HG02623 (cell line): ENCODE results near the gene ZNF552.
A peak's percentile ranks its signal among the peaks of the same experiment; 100 is the strongest.
"Not testable (repeated sequence)": the region's sequence is repeated elsewhere in the genome, so short reads cannot be mapped to it uniquely, and the experiment has no call there.

Experiments used
- ATAC-seq: cut with Tn5 transposase; IDR thresholded peaks from one replicate; pipeline ENCODE4 v1.9.1; 2021; ENCODE audit warnings: moderate library complexity; ENCODE audit not compliant: unreplicated experiment

ZNF552 gene

DNA sequence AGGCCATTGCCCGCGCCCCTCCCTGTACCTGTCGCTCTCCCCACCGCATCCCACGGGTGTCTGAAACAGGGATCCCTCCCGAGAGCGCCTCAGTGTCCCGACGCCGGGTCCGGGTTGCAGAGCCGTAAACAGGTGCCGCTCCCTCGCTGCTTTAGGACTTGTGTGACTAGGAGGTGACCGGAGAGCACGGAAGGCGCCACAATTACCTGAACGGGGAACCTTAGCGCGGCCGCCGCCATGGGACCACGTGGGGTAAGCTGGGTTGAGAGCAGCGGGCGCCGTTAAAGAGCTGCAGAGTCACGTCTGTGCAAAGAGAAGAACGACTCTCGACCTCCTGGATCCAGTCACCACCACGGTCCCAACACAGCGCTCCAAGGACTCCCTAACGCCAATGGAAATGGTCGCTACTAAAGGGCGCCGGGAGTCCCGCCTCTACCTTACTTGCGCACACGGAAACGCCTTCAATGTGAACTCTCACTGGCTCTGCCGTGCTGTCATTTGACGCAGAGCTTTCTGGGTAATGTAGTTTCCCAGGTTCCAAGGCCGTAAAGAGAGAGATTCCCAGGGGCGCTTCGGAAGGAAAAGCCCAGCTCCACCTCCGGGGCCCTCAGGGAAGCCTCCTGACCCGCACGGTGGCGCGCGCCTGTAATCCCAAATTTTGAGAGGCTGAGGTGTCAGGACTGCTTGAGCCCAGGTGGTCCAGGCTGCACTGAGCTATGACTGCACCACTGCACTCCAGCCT lies at the start of gene ZNF552:
Gene ZNF552, minus strand, starts transcription at position 409 of the 742 bp plus-strand sequence. Its CDS starts 170 bp downstream, at position 239.
- peak; percentile 66 for ATAC-seq

DNA sequence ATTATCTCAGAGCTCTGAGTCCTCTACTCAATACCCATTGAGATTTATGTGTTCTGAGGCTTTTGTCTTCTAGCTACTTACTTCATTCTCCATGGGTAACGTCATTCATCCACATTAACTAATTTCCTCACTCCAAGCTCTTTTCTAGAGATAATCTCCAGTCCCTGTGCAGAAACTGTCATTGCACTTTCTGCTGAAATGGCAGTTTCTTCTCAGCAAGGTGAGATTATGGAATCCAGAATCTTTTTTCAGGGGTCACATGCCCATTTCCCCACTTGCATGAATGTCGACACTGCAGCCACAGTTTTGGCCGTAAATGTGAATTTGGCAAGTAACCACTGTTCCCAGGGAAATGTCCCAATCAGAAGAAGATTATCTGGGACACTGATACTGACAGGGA lies 47.6 kb upstream of the ZNF552 start:
- not testable (repeated sequence) for ATAC-seq

DNA sequence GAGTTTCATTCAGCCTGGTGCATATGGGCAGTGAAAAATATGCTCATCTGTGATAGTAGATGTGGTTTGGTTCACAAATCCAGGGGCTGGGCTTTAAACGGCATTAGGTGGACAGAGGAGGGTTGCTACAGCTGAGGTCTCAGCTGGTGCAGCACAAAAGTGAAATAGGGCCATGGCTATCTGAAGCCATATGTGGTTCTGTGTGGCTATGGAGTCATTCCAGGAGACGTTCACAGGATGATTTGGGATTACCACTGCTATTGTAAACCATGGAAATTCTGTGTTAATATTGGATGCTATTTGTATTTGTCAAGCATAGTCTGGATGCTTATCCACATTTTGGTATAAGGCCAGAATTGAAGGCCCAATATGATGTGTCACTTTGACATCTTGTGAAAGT lies 39.4 kb upstream of the ZNF552 start:
- not testable (repeated sequence) for ATAC-seq

DNA sequence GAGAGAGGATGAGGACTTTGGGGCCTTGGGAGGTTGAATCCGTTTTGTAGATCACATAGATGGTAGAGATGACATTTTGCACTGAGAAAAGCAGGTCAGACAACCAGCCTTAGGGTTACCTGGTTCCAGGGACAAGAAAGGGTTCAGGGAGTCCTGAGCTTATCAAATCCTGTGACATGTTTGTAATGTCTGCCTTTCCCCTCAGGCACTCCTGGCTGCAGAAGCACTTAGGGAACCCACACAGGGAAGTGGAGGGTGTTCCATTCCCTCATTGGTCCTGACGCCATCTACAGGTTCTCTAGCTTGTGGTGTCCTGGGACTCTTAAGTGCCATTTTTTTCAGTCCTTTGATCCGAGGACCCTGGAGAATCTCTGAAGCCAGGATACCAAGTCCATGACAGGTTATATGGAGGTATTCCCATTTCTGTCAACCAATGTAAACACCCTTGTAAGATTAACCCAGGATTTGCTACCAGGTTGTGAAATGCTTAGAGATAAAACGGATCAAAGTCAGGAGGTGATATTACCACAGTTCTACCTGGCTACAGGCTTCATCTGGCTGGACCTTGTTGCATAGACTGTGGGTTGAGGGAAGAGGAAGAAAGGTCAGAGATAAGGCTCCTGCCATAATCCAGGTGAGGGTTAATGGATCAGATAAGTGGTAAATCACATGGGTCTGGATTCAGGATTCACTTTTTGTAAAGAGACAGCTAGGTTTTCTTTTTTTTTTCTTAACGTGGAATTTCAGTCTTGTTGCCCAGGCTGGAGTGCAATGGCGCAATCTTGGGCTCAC lies 37.3 kb upstream of the ZNF552 start:
- ATAC-seq: not testable (repeated sequence)

DNA sequence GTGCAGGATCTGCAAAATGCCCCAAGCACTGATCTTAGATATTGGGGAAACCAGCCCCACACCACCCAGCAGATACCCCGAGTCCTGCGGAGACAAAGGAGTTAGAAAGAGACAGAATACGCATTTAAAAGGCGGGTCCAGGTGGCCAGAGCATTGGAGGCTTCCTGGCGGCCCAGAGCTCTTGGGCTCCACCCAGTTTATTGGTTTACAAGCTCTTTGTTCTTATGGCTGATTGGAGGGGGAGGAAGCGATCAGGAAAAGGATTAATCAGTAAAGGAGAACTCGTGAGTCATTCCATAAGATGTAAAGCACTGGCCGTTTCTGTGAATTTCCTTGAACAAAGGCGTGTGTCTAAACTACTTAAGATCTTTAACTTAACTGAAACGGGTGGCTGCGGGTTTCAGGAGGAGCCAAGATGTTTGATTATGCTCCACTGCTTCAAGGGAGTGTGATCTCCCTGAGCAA lies 35.9 kb upstream of the ZNF552 start:
- no peak for ATAC-seq

DNA sequence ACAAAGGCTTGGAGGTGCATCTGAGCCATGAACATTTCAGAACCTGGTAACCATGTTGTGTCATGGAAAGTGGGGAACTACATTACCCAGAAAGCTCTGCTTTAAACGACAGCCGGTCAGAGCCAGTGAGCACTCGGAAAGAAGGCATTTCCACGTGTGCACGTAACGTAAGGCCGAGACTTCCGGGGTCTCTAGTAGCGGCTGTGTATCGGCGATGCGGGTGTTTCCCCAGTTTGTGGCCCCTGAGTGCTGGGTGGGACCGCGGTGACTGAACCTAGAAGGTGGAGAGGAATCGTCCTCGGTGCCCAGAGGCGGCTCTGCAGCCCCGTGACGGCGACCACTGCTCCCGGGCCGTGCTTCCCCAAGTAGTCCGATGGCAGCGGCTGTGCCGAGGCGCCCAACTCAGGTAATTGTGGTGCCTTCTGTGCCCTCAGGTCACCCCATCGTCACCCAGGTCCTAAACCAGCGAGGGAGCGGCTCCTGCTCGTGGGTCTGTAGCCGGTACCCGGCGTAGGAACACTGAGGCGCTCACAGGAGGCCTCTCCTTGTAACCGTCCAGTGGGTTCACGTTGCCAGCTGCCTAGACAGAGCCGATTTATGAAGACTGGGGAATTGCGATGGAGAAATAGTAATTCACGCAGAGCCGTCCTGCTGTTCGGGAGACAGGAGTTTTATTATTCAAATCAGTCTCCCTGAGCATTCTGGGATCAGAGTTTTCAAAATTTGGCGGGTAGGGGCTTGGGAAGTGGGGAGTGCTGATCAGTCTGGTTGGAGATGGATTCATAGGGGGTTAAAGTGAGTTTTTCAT lies 35.2 kb upstream of the ZNF552 start, which contains the start of gene ZNF587:
Gene ZNF587, plus strand, starts transcription at position 194 of the 808 bp plus-strand sequence. Its CDS starts 180 bp downstream, at position 374.
- ATAC-seq: peak; percentile 95

DNA sequence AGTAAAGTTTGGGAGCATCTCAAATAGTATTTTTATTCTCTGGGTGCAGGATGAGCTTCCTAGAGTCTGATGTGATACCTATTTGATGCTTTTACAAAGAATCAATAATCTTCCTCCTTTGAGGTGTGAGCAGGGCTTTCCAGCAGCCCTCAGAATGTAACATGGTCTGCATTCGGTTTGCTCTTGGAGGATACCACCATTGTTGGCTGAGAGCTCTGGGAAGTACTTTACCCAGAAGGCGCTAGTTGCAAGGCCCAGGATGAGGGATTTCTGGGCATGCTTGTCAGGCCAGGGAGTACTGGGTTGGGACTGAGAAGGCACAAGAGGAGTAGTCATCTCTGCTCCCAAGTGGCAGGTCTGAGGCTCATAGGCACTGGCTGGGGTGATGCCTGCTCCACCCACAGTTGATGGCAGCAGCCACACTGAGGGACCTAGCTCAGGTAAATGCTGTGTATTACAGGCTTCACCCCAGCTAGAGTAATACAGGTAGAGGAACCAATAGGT lies 34.5 kb upstream of the ZNF552 start:
- not testable (repeated sequence) for ATAC-seq

DNA sequence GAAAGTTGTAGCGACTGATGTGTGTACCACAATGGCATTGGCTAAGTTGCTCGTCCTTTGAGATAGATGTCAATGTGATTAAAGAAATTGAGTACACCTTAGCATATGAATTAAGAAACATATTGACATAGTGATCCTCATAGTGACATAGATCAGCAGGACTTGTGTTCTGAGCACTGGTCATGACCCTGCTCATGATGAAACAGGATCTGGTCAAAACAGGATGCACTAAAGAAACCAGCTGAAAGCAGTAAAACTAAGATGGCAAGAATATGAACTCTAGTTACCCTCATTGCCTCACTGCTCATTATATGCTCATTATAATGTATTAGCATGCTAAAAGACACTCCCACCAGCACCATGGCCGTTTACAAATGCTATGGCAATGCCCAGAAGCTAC lies 32.5 kb upstream of the ZNF552 start:
- not testable (repeated sequence) for ATAC-seq

DNA sequence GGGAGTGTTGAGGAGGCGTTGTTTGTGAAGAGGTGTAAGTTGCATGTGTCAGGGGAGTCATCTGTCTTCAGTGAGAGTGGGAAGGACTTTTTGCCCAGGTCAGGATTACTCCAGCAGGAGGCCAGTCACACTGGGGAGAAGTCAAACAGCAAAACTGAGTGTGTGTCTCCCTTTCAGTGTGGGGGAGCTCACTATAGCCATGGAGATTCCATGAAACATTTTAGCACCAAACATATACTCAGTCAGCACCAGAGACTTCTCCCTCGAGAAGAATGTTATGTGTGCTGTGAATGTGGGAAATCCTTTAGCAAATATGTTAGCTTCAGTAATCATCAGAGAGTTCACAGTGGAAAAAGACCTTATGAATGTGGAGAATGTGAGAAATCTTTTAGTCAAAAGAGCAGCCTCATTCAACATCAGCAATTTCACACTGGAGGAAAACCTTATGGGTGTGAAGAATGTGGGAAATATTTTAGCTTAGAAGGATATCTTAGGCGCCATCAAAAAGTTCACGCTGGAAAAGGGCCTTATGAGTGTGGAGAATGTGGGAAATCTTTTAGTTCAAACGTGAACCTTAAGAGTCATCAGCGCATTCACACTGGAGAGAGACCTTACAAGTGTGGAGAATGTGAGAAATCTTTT lies 26.5 kb upstream of the ZNF552 start:
- no peak for ATAC-seq

DNA sequence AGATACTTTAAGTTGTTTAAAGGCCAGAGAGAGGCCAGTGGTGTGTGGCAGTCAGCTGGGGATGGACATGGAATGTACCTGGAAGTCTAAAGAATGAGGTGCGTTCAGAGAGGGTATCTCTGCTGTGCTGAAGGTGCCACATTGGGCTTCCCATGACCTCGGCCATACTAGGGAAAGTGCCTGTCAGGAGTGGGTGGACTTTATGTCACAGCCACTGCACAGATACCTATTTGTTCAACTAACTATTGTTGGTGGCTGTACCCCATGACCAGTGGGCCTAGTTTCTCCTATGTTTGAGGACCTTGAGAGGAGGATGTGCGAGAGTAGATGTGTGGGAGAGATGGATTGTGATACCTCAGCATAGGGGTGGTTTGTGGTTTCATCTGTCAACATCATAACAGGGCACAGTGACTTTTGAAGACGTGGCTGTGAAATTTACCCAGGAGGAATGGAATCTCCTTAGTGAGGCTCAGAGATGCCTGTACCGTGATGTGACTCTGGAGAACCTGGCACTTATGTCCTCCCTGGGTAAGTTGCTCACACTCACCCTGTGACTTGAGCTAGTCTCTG lies 24.0 kb upstream of the ZNF552 start:
- not testable (repeated sequence) for ATAC-seq

DNA sequence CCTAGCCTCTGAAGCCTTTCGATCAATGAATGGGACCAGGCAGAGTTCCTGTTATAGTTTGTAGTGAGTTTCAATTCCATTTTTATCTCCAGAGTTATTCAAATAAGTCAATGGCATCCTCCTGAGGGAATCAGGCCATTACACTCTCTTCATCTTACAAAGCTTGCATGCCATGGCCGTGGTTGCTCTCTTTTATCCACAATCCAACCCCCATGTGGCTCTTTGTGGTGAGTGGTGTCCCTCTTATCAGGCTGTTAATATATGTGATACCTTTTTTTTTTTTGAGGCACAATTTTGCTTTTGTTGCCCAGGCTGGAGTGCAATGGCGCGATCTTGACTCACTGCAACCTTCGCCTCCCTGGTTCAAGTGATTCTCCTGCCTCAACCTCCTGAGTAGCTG lies 22.3 kb upstream of the ZNF552 start:
- not testable (repeated sequence) for ATAC-seq

DNA sequence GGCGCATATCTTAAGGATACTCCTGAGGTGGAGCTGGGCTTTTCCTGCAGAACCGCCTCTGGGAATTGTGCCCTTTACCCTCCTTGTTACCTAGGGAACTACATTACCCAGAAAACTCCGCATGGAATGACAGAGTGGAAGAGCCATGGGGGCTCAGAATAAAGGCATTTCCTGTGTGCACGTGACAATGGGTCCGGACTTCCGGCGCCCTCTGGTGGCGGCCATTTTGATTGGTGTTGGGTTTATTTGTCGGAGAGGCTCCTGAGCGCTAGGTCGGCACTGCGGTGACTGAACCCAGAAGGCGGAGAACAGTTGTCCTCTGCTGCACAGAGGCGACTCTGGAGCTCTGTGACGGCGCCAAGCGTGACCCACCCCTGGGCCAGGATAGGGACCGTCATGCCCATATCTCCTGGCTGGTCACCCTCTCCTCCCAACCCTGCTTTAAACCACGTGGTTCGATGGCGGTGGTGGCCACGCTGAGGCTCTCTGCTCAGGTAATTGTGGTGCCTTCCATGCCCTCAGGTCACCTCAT lies 15.4 kb upstream of the ZNF552 start, which contains the start of gene ZNF587B:
Gene ZNF587B, plus strand, starts transcription at position 229 of the 532 bp plus-strand sequence. Its CDS starts 230 bp downstream, at position 459.
- ATAC-seq: no peak

DNA sequence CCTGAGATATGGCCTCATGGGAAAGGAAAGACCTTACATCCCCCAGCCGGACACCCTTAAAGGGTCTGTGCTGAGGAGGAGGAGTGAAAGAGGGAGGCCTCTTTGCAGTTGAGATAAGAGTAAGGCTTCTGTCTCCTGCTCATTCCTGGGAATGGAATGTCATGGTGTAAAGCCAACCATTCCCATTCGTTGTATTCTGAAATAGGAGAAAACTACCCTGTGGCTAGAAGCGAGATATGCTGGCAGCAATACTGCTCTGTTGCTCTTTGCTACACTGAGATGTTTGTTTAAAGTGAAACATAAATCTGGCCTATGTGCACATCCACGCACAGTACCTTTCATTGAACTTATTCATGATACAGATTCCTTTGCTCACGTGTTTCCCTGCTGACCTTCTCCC lies 14.6 kb upstream of the ZNF552 start:
- ATAC-seq: no peak

DNA sequence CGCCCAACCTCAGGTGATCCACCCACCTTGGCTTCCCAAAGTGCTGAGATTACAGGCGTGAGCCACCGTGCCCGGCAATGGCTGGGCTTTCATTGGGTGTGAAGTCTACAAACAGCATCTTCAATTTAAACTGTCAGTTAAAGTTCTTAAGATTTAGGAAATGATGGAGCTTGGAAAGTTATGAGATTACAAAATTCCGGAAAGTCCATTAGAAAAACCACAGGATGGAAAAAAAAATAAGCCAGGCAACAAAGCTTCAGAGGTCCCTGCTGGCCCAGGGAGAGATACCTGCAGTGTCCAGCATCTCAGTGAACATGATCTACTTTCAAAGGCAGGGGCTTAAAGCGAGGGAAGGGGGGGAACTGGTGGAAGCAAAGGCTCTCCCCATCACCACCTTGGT lies 10.8 kb upstream of the ZNF552 start:
- ATAC-seq: no peak

DNA sequence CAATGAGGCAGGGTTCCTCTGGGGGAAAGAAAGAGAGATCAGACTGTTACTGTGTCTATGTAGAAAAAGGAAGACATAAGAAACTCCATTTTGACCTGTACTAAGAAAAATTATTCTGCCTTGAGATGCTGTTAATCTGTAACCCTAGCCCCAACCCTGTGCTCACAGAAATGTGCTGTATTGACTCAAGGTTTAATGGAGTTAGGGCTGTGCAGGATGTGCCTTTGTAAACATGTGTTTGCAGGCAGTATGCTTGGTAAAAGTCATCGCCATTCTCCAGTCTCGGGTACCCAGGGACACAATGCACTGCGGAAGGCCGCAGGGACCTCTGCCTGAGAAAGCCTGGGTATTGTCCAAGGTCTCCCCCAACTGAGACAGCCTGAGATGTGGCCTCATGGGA lies 8.9 kb upstream of the ZNF552 start:
- ATAC-seq: not testable (repeated sequence)

DNA sequence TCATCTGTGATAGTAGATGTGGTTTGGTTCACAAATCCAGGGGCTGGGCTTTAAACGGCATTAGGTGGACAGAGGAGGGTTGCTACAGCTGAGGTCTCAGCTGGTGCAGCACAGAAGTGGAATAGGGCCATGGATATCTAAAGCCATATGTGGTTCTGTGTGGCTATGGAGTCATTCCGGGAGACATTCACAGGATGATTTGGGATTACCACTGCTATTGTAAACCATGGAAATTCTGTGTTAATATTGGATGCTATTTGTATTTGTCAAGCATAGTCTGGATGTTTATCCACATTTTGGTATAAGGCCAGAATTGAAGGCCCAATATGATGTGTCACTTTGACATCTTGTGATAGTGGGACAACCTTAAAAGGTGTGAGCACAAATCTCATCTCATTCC lies 8.4 kb upstream of the ZNF552 start:
- ATAC-seq: not testable (repeated sequence)

DNA sequence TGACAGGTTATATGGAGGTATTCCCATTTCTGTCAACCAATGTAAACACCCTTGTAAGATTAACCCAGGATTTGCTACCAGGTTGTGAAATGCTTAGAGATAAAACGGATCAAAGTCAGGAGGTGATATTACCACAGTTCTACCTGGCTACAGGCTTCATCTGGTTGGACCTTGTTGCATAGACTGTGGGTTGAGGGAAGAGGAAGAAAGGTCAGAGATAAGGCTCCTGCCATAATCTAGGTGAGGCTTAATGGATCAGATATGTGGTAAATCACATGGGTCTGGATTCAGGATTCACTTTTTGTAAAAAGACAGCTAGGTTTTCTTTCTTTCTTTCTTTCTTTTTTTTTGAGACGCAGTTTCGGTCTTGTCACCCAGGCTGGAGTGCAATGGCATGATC lies 6.8 kb upstream of the ZNF552 start:
- not testable (repeated sequence) for ATAC-seq

DNA sequence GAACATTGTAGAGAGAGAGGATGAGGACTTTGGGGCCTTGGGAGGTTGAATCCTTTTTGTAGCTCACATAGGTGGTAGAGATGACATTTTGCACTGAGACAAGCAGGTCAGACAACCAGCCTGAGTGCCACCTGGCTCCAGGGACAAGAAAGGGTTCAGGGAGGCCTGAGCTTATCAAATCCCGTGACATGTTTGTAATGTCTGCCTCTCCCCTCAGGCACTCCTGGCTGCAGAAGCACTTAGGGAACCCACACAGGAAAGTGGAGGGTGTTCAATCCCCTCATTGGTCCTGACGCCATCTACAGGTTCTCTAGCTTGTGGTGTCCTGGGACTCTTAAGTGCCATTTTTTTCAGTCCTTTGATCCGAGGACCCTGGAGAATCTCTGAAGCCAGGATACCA lies 6.4 kb upstream of the ZNF552 start:
- not testable (repeated sequence) for ATAC-seq

DNA sequence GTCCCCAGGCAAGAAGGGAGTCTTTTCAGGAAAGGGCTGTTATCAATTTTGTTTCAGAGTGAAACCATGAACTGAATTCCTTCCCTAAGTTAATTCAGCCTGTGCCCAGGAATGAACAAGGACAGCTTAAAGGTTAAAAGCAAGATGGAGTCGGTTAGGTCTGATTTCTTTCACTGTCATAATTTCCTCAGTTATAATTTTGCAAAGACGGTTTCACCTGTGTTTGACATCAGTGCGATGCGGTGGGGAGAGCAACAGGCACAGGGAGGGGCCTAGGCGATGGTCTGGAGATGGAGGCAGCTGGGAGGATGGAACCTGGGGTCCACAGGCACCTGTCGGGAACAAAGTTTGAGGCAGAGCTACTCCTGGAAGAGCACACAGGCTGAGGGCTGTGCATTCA lies 5.9 kb upstream of the ZNF552 start:
- ATAC-seq: no peak
